ENCODE results near the gene ZNF738.

DNA sequence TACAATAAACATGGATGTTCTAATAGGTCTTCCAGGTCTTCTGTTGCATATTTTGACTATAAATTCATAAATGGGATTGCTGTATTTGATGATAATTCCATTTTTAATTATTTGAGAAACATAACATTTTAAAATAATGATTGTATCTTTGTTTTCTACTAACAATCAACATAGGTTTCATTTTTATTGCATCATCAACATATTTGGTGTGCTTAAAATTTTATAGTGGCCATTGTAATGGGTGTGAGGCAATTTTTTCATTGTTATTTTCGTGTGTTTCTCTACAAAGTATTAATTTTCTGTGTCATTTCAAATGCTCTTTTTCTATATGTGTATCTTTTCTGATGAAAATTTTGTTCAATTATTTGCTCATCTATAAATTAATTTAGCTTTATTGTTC lies 51.4 kb downstream of the ZNF738 start:
- TF ChIP-seq, protein P1, sequence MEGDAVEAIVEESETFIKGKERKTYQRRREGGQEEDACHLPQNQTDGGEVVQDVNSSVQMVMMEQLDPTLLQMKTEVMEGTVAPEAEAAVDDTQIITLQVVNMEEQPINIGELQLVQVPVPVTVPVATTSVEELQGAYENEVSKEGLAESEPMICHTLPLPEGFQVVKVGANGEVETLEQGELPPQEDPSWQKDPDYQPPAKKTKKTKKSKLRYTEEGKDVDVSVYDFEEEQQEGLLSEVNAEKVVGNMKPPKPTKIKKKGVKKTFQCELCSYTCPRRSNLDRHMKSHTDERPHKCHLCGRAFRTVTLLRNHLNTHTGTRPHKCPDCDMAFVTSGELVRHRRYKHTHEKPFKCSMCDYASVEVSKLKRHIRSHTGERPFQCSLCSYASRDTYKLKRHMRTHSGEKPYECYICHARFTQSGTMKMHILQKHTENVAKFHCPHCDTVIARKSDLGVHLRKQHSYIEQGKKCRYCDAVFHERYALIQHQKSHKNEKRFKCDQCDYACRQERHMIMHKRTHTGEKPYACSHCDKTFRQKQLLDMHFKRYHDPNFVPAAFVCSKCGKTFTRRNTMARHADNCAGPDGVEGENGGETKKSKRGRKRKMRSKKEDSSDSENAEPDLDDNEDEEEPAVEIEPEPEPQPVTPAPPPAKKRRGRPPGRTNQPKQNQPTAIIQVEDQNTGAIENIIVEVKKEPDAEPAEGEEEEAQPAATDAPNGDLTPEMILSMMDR (IDR thresholded peaks at IDR 0.05; ENCODE audit: extremely low read depth in 1 of 2, insufficient read depth in 1 of 2, low read depth in 1 of 2, low read length in 2 of 2): no peak
- TF ChIP-seq FOS (IDR thresholded peaks at IDR 0.05; ENCODE audit: borderline replicate concordance, insufficient read depth, low read length) (no peak), JUN (IDR thresholded peaks at IDR 0.05; ENCODE audit: borderline replicate concordance, insufficient read depth, insufficient read length, low read depth) (no peak), POLR2AphosphoS5 (IDR thresholded peaks at IDR 0.05; ENCODE audit: insufficient read depth, low read depth, low read length) (no peak), EZH2 (IDR thresholded peaks at IDR 0.05; ENCODE audit: borderline replicate concordance, low read depth, low read length, severe bottlenecking) (no peak), POLR2A (IDR thresholded peaks at IDR 0.05; ENCODE audit: low read depth, low read length) (no peak)
- TF ChIP-seq, protein P2, sequence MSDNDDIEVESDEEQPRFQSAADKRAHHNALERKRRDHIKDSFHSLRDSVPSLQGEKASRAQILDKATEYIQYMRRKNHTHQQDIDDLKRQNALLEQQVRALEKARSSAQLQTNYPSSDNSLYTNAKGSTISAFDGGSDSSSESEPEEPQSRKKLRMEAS (IDR thresholded peaks at IDR 0.05; ENCODE audit: insufficient read depth, insufficient read length): no peak
